NCI-H510A (cell line): ENCODE measurements around the gene JMJD1C.

Source experiments
- DNase-seq: peaks from one replicate; lab custom pipeline; 2025; lab: John Stamatoyannopoulos, UW

Gene JMJD1C

DNA sequence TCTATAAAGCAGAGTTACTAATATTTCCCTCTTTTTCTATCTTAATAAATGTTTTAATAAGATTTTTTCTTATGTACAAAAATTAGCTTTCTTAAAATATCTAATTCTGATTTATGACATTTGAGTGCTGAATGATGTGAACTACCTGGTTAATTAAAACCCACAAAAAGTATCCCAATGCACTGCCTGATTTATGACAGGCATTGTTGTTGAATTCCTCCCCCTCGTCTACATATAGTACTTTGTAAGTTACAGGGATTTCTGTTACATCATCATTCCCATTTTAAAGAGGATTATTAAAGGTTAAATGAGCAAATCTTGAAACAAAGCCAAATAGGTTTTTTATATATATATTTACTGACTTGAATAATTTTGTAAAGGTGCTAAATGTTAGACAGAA is 241.5 kb downstream of the JMJD1C start:
- DNase-seq, result no peak

DNA sequence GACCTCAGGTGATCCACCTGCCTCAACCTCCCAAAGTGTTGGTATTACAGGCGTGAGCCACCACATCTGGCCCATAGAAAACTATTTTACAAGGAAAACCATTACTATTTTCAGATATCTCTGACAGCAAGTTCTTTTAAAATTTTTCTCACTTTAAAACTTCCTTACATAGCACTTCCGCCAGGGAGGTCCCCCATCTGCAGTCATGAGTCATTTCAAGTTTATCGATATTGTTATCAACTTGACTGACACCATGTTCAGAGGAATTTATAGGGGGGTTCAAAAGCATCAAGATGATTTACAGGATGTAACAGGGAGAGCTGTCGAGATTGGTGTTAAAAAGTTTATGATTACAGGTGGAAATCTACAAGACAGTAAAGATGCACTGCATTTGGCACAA is 243.8 kb downstream of the JMJD1C start:
- no peak for DNase-seq

DNA sequence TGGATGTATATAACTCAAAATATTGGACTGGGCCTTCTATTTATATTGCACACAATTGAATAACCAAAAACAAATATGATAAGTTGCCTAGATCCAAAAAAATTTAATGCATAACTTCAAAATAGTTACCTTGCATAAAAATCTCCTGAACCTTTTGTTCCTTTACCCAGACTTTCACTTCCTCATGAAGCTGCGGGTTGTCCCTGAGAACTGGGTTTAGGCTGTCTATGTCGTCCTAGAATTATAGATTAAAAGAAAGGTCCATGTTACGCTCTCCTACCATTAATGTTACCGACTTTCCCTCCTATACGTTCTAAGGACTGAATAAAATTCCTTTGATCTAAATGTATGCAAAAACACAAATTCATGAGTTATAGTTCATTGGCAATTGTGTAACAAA is 246.0 kb downstream of the JMJD1C start:
- DNase-seq, result no peak

DNA sequence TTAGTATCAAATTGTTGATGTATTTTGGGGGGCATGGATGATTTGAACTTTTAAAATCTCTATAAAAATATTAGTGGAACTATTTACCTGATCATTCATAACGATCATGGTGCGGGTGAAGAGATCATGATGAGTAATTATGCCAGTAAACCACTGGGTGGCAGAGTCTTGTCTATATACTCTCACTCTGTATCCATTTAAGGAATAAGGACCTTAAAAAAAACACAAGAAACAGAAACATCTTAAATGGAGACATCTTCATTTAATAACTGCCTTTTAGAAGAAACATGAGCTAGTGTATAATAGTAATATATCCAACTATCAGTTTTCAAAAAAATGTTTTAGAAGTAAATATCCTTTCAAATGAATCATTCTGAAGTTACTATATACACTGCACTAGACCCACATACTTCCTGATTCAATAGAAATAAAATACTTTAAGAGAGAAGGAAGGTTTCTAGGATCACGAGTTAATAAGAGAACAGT is 248.6 kb downstream of the JMJD1C start:
- DNase-seq, result no peak

DNA sequence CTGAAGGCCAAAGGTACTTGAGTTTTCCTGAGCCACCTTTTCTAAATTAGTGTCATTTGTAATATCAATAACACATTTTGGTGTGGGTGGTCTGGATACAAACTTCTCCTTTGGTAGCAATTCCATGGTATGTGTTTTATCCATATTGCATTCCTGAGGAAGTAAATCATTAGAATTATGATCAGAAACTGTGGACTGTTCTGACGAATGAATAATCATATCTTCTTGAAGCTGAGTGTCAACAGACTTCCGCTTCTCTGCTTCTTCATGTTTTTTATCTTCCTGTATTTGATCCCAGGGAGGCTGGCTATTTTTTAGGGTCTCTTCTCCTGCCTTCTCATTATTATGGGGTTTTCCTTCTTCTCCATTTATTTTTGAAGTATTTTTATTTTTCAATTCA is 251.2 kb downstream of the JMJD1C start:
- no peak for DNase-seq

DNA sequence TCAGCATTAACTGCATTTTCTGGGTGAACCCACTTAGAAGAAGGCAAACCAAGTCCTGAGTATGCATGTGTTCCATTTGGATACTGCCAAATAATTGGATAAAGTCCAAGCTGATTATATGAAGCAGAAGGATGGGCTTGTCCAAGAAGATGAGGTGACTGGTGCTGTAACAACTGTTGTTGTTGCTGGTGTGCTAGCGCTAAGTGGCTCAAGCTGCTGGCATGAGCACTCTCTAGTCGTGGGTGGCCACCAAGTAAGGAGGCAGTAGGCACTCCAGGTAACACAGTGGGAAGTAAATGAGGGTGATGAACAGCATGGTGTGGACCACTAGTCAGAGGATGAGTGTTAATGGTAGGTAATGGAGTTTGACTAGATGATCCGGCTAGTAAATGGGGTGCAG is 252.3 kb downstream of the JMJD1C start:
- DNase-seq, result no peak

DNA sequence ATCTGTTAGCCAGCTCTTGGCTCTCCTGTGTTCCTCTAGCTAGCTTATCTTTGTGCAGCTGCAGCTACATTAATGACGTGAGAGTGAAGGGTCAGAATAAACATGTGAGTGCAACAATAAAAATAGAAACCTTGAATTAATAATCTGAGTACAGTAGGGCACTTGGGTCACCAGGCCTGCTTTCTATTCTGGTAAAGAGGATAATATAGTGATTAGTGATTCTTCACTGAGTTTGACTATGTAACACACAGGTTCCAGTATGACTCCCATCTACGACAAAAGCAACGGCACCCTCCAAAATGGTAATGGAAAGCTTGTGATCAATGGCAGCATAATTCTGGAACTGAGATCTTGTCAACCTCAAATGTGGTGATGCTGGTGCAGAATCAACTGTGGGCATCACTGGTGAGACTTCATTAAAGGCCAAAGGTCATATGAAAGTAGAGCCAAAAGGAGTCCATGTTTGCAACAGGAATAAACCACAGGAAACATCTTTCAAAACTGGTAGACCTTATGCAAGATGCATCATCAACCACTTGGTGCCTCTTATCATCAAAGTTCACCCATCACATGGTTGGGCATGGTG is 255.1 kb downstream of the JMJD1C start:
- no peak for DNase-seq

DNA sequence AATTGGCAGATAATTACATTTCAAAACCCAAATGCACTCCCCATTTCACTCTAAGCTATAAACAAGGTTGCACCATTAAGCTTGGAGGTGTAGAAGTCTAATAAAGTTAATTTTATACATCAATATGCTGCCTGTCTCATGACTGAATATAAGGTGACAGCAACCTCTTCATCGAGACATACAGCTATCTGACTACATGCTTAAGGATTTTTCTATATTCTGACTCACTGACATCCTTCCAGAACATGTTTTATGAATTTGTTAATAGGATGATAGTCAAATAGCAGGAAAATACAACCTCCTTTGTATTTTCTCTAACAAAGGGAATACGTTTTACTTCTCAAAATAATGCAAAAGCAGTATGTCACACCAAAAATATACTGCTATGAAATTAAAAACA is 256.1 kb downstream of the JMJD1C start:
- no peak for DNase-seq

DNA sequence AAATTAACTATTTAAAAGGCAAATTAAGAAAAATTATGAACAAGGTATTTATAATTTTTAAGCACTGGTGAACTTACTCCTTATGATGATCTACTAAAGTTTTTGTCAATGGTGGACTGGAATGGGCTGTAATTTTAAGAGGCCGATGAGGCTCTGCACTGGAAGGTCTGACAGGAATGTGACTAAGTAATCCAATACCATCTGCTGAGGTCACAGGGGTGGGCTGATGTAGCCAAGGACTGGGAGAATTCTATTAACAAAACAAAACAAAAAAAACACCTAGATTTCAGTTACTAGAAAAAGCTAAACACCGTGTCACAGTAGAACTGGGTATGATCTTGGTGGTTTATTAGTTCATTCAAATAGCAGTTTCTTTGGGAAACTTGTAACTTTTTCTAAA is 256.8 kb downstream of the JMJD1C start:
- no peak for DNase-seq

DNA sequence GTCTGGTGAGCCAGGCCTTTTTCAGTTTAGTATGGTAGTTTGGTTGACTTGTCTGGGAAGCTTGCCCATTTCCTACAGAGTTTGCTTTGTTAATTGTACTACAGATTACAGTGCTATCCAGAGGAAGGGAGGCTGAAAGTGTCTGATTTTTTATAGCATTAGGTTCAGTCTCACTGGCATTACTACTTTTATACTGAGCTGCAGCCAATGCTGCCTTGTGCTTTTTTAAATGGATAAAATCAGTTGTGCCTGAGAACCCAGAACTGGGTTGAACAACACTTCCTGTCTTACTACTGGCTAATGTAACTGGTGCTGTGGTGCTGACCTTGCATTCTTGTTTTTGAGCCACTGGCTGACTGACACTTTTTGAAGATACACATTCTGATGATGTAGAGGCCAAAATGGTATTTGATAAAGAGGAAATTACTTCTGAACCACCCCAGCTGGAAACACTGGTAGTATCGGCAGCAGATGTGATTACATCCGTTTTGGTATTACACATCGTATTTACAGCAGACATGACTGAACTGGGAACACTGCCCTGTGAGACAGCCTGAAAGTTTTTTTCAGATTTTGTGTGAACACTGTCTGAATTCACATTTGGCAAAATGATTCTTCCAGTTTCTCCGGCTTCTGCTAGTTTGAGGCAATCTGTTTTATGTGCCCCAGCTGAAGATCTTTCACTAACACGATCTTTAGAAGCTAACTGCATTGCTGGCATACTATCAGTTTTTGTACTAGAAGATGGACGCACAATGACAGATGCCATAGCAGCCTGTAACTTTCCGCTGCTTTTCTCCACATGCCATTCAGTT is 258.6 kb downstream of the JMJD1C start:
- DNase-seq, result no peak

DNA sequence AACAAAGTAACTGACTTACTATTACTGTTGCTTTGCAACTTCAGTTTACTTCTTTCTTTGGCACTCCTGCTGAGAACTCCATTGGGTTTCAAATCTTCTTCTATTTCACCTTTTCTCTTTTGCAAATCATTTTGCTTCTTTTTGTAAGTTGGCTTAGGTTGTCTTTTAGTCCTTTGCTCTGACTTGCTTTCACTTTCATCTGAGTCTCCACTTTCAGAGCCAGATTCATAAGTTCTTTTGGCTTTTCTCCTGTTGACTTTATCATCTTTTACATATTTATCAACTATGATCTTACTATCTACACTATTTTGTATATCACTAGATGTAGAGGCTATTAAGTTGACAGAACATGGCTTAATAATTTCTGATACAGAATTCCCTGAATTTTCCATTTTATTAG is 259.2 kb downstream of the JMJD1C start:
- no peak for DNase-seq

DNA sequence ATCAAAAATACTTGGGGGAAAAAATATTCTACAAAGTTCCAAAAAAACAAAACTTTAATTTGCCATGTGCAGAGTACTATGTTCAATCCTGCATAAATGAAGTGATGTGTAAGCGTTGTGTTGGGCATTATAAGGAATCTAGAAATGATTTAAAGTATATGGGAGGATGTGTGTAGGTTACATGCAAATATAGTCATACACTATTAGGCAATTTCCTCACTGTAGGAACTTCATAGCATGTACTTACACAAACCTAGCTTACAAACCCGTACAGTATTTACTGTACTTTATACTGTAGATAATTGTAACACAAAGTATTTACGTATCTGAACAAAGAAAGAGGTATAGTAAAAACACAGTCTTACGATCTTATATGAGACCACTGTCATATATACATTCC is 260.4 kb downstream of the JMJD1C start:
- no peak for DNase-seq

DNA sequence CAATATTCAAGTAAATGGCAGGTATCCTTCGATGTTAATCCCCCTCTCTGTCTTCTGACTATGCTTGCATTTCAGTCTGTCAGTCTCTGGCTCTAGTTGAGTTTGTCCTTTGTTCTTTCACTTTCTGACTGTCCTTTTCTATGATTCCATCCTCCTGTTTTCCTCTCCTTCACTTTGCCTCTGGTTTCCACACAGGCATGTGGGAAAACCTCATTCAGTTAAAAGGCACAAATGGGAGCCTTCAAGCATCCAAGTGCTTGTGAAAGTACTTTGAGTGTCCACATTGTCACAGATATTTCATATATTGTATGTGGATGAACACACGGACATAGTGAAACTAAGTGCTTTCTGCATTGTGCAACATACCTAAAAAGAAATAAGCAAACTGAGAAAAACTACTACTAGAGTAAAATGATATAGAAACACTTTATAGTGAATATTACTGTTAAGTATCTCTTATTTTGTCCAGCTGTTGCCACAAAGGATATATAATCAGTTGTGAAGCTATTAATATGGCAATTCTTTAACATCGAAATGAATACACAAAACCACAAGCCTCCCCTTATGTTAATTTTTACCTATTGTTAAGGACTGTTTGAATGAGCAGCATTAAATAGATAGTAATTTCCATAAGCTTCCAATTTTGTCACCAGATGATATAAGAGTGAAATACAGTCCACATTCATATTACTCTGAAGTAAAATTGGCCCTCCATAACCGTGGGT is 260.9 kb downstream of the JMJD1C start:
- no peak for DNase-seq

DNA sequence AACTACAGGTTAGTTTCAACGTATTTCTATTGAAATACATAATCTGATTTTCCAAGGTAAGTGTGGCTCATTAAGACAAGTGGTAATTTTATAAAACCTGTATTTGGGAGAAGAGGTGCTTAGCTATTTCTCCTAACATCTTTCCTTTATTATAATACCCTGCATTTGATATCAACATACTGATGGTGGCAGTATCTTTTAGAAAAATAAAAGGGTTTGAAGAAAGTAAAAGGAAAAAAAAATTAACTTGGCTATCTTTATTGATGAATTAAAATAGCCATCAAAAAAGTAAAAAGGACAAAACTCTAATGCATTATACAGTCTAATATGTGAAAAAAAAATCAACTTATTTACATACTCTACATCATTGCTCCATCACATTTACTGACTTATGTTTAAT is 264.7 kb downstream of the JMJD1C start:
- DNase-seq, result no peak

DNA sequence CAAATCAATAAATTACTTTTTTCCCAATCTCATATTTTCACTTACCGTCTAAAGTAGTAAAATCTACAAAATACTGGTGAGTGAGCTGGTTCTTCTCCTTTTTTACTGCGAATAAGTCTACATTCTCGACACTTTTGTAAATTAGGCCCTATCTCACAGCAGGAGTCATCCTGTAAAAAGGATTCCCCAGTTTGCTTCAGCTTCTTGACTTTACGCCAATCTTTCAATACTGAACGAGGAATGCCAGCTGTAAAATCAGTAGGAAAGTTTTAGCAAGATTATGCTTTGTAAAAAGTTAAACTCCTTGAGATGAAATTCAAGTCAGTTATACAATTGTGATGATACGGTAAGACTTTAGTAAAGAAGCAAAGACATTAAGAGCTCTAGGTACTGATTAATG is 265.3 kb downstream of the JMJD1C start:
- no peak for DNase-seq

DNA sequence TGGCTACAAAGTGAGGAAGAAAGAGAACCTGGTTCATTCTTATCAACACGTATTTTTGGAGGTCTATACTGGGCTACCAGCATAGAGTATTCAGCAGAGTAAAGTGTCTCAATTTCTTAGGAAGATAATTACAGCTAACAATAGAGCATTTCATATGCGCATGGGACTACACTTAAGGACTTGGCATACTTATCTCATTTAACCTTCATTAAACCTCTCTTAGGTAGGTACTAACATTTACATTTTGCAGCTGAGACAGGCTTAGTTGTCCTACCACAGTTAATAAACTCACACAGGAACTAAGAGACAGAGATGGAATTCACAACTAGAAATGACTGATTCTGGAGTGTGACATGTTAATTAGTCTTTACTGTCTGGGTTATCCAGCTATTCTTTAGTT is 266.1 kb downstream of the JMJD1C start:
- DNase-seq, result no peak

DNA sequence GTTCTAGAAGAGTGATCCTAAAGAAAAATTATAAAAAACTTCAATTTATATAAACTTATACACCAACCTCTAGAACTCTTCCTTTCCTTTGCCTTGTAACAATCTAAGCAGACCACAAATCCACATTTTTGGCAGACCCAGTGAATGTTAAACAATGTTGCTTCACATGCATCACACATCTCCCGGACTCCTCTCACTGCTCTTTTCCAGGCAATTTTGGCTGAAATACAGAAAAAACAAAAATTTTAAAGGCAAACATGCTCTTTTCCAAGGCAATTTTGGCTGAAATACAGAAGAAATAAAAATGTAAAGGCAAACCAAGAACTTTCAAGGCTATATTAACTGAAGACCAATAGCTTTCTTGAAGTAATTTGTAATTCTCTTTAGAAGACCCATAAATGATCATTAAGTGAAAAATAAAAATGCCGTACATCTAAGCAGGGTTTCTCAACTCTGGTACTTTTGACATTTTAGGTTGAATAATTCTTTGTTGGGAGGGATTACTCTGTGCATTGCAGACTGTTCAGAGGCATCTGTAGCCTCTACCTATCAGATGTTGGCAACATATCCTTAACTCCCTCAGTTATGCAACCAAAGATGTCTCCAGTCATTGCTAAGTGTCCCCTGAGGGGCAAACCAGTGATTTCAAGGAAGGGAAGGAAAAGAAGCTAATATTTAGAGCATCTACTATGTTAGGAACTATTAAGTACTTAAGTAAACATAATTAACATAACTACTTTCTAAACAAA is 268.3 kb downstream of the JMJD1C start:
- DNase-seq, result no peak

DNA sequence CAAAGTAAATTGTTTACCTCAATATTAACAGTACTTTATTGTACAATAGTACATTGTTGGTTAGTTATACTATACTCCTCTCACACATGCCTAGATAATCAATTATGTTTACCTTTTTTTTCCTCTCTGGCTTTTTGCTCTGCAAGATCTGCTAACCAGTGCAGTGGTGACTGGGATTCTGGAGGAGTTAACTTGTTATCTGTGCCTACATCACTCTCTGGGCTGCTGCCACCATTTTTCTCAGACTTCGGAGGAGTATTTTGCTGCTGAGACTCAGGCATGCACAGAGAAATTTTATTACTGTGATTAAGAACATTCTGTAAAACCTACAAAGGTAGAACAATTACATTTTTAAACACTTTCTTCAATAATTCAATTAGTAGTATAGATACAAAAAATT is 273.0 kb downstream of the JMJD1C start:
- no peak for DNase-seq

DNA sequence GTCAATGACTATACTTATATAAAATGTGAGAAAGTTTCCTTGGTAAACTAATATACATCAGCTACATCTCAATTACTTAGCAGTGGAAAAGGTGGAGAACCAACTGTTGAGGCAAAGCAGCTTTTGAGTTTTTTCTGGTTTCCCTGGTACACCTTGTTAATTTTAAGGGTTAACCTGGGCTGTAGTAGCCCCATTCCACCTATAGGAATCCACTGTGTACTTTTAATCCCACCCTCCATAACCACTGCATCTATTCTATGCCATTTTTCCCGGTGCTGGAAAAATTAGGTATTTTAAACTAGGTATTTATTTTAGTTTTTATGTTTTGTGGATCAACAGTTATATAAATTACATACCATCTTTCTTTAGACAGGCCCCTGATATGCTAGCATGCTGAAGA is 290.2 kb downstream of the JMJD1C start:
- DNase-seq, result no peak

DNA sequence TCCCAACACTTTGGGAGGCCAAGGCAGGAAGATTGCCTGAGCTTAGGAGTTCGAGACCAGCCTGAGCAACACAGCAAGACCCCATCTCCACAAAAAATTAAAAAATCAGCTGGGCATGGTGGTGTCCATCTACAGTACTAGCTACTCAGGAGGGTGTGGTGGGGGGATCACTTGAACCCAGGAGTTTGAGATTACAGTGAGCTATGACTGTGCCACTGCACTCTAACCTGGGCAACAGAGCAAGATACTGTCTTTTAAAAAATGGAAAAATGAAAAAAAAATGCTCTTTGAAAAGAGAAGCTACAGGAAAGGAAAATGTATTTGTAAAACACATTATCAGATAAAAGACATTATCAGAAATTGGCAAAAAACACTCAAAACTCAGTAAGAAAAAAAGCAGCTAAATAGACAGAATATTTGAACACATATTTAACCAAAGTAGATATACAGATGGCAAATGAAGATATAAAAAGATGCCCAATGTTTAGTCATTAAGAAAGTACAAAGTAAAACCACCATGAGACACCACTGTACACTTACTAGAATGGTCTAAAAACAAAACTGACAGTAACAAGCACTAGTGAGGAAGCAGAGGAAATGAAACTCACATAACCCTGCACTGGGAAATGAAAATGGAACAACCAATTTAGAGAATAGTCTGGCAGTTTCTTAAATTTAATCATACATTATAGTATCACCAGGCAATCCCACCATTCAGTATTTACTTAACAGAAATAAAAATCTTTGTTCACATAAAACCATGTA is 292.1 kb downstream of the JMJD1C start:
- DNase-seq, result no peak

DNA sequence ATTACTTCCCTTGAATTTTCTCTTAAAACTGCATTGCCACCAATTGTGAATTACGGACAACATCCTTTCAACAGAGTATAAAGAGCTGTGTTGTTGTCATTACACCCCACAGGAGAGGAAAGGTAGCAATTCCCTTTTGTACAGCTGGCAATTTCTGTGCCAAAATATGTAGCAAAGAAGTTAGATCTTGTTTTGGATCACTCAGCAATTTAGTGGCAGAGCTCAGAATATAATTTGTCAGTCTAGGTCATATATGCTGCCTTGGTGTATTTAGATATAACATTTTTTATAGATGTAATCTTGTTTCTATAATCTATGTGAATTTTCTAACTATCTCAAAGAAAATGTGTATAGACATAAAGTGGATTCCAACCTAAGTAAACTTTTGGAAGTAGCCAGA is 293.9 kb downstream of the JMJD1C start:
- no peak for DNase-seq
